GM19372 (cell line): ENCODE results near the gene MICALL2.

Source experiments
- ATAC-seq: cut with Tn5 transposase; IDR thresholded peaks from one replicate; pipeline ENCODE4 v1.9.1; 2021; ENCODE audit warnings: mild to moderate bottlenecking, low read depth, moderate library complexity; ENCODE audit not compliant: unreplicated experiment

Gene MICALL2

GRCh38 chr7:1421946-1422345 is 37.3 kb downstream of the MICALL2 start:
- ATAC-seq, result no peak

- no peak for ATAC-seq
These were observed 38.1 kb downstream of the MICALL2 start for GRCh38 chr7:1421020-1421790.

- ATAC-seq, result no peak
These were observed 39.6 kb downstream of the MICALL2 start for GRCh38 chr7:1419688-1420087.

- no peak for ATAC-seq
These were observed 40.0 kb downstream of the MICALL2 start for GRCh38 chr7:1419310-1419634.

GRCh38 chr7:1418505-1419309 is 40.6 kb downstream of the MICALL2 start:
- ATAC-seq, result no peak

- ATAC-seq, result no peak
These were observed 43.8 kb downstream of the MICALL2 start for GRCh38 chr7:1415389-1415990.

GRCh38 chr7:1413936-1414639 is 45.2 kb downstream of the MICALL2 start:
- no peak for ATAC-seq

GRCh38 chr7:1412322-1413261 is 46.7 kb downstream of the MICALL2 start:
- peak; percentile 76 for ATAC-seq

- no peak for ATAC-seq
These were observed 47.9 kb downstream of the MICALL2 start for GRCh38 chr7:1411414-1411813.

- ATAC-seq, result no peak
These were observed 48.3 kb downstream of the MICALL2 start for GRCh38 chr7:1410992-1411391.

GRCh38 chr7:1409555-1409954 is 49.7 kb downstream of the MICALL2 start:
- no peak for ATAC-seq

- ATAC-seq, result no peak
These were observed 50.8 kb downstream of the MICALL2 start for GRCh38 chr7:1408466-1408865.

- no peak for ATAC-seq
These were observed 51.4 kb downstream of the MICALL2 start for GRCh38 chr7:1407892-1408291.

- no peak for ATAC-seq
These were observed 54.2 kb downstream of the MICALL2 start for GRCh38 chr7:1404898-1405548.

GRCh38 chr7:1404460-1404809 is 54.8 kb downstream of the MICALL2 start:
- ATAC-seq, result no peak

GRCh38 chr7:1403638-1404459 is 55.4 kb downstream of the MICALL2 start:
- no peak for ATAC-seq

GRCh38 chr7:1402791-1403637 is 56.3 kb downstream of the MICALL2 start:
- no peak for ATAC-seq
